NCI-H2029 treated with DMSO at 0.1 percent for 48 hours (cell line): ENCODE measurements around the gene GPR176.

Experiments
- DNase-seq: peaks from one replicate; lab custom pipeline; 2025; lab: John Stamatoyannopoulos, UW

The GPR176 gene

DNA sequence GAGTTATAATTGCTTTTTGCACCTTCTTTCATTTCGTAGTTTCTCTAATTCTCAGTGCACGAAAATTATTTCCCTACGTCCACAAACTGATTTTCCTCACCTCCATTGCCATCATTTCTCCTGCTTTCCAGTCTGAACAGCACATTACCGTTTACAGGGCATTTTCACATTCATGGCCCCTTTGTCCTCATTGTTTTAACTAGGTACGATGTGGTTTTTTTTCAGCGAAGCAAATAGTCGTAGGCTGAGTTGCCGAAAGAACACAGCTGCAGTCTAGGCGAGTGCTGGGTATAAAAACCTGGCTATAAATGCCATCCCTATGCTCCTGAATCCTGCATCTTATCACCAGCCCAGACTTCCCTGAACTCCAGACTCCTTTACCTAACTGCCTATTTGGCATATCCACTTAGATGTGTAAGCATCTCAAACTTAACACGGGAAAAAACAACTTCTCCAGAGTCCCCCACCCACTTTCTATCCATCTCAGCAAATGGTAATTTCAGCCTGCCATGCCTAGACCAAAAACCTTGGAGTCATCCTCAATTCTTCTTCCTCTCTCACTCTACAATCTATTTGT, 136.7 kb downstream of the GPR176 start:
- no peak for DNase-seq

DNA sequence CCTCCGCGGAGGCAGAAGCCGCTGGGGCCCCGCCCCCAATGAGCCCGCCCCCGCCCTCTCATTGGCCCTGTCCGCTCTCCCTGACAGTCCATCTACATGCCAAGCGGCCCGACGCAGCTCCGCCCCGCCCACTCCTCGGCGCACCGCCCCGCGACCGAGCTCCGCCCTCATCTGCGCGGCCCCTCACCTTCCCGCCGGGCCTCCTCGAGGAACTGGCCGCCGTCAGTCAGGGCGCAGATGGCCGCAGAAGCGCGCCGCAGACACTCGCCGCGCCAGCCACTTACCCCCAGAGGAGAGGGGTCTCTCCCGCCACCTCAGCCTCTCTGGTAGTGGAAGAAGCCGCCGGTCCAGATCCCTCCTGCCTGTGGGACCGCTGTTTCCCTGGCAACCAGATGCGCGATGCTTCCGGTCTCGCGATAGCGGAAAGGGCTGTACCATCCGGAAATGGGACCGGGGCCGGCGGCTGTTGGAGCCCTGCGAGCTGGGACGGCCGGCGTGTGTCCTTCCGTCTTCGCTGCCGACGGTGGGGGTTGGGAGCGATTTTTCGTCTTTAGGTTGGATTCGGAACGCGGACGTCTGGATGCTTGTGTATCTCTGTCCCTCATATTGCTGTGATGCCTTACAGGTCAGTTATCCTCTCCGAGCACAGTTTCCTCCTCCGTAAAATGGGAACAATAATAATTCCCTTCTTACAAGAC, 137.5 kb downstream of the GPR176 start, which contains the start of gene FSIP1:
FSIP1 (minus strand) TSS at position 401 of the 698 bp plus-strand sequence. CDS start 6,317 bp downstream, outside the sequence.
- DNase-seq = peak; percentile 39

GRCh38 chr15:39781967-39782302, 138.1 kb downstream of the GPR176 start:
- no peak for DNase-seq

DNA sequence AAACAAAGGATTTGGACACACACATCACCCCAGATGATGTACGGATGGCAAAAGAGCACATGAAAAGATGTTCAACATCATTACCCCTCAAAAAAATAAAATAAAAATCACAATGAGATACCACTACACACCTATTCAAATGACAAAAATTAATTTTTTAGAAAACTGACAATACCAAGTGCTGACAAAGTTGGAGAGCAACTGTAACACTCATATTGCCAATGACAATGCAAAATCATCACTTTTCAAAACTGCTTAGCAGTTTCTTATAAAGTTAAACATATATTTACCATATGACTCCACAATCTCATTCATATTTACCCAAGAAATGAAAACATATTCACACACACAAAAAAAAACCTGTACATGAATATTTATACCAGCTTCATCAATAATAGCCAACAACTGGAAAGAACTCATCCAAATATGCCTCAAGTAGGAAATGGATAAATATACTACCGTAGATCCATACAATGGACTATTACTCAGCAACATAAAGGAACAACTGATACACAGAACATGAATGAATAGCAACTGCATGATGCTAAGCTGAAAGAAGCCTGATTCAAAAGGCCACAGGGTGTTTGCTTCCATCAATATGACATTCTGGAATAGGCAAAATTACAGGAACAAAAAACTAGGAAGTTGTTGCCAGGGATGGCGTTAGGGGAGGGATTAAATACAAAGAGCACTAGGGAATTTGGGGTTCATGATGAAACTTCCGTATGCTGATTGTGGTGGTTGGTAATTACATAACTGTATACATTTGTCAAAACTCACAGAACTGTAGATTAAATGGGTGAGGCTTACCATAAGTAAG, 138.7 kb downstream of the GPR176 start:
- no peak for DNase-seq

DNA sequence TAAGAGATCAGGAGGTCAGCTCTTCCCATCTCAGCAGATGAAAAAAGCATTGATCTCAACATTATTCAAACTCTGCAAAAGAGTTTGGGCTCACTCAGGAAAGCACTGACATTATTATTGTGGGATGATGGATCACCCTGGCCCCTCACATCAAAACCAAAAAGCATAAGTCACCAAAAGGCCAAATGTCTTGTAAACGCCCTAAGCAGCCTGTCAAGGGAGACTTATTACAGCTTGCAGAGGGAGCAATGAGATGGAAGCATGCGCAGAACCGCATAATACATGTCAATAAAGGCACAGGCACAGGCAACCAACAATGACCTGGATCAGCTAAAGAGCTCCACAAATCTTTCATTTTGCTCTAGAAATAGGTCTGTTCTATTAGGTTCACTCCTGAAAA, 142.0 kb downstream of the GPR176 start:
- DNase-seq = no peak

DNA sequence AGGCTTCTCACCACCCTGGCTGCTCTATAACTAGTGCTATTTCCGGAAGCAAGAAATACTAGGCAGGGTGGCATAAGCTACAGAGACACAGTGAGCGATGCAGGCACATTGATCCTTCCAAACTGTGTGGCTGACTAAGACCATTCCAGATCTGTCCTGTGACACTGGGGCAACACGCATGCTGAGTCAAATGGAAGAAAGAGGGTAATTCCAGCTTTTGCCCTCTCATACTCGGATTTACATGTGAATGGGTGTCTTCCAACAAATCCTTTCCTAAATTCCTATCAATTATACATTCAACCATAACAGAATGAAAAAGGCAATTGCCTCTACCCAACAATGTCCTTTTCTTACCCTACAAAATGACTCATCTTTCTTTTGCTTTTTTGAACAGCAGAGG, 142.6 kb downstream of the GPR176 start:
- no peak for DNase-seq

- no peak for DNase-seq
Observed at GRCh38 chr15:39776068-39776467, 144.0 kb downstream of the GPR176 start.

GRCh38 chr15:39774688-39775267, 145.3 kb downstream of the GPR176 start:
- no peak for DNase-seq

GRCh38 chr15:39770748-39771689, 149.0 kb downstream of the GPR176 start:
- DNase-seq = no peak

DNA sequence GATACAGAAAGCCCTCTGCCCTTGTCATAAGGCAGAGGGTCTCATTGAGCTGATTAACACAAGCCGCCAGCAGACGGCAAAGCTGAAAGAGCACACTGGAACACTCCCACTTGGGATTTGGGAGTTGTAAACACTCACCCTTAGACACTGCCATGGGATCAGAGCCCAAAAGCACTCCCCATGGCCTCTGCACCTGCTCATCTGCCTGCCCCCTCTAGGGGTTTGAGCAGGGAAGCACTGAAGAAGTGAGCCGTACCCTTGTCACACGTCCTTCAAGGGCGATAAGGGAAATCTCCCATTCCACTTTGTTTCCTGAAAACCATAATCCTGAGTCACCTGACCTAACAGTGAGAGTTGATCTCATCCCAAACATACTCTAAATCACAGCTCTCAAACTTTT, 152.1 kb downstream of the GPR176 start:
- DNase-seq = no peak

- DNase-seq = no peak
Observed at GRCh38 chr15:39761006-39761405, 159.1 kb downstream of the GPR176 start.

- no peak for DNase-seq
Observed at GRCh38 chr15:39756806-39757522, 163.1 kb downstream of the GPR176 start.

DNA sequence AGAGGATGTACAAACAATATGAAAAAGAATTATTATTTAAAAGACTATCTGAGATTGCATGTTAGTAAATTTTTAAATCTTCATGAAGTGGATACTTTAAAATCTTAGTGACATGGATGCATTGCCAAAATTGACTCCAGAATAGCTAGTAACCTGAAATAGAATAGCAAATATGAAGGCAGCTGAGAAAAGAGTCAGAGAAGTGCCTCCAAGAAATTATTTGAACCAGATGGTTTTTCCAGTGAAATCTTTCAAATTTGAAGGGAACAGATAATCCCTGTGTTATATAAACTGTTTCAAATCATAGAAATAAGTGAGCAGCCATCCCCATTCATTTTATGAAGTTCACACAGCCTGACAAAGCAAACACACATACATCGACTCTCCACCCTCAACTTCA, 167.1 kb downstream of the GPR176 start:
- DNase-seq = no peak

DNA sequence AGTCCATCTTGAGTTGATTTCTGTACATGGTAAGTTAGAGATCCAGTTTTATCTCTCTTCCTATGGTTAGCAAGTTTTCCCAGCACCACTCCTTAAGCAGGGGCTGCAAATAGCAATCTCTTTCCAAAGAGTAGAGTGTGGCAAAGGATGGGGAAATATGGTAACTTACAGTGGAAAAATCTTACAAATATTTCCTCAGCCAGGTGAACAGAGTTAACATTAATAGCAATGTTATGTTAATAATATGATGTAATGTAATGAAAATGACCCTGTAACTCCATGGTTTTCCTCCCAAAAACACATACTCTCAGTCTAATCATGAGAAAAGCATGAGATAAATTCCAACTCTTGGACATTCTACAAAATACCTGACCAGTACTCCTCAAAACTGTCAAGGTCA, 167.8 kb downstream of the GPR176 start:
- DNase-seq = no peak
